ENCODE results near the gene NDRG3. TPM values are rescaled to one million over a fixed set of nuclear protein-coding genes. Genes with fewer than 3 reads are reported as not detected.

Gene NDRG3
- total RNA-seq, 1 experiment from 2014 or later, result 55.6 TPM

DNA sequence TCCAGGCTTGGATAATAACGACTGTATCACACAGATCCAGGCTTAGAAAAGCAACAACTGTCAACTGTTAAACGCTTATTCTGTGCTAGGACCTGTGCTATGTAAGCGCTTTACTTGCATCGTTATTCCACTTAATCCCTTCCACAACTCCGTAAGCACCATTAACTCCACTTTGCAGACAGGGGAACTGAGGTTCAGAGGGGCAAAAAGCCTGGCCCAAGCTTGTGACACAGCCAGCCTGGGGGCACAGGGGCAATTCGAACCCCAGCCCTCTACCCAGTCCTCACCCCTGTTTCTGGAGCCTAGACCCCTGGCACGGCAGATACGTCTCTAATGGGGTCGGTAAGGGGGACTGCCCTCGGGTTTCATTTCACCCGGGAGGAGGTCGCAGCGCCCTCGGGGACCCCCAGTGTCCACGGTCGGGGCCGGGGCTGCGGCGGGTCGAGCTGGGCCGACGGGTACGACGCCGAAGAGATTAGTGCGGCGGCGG lies 27.3 kb upstream of the NDRG3 start:
- Histone ChIP-seq H3K27ac (peak overlapping the region; percentile 85), H3F3A (ENCODE audit: insufficient read depth, low read depth) (peaks cover 3% of the 10 kb centered on the region; the same call in 1 of the 2 replicates), H3K9me2 (ENCODE audit: insufficient read depth) (no peaks in the 10 kb centered on the region), H2AFZ (peak overlapping the region; percentile 87), H3K4me2 (peak overlapping the region; percentile 93), H3K27me3 (ENCODE audit: insufficient read depth, low read depth) (no peaks in the 10 kb centered on the region), H3K79me2 (ENCODE audit: low read depth) (peaks cover 18% of the 10 kb centered on the region), H3K4me1 (replicated peaks; ENCODE audit: insufficient read depth) (peaks cover 7% of the 10 kb centered on the region), H3K4me3 (peak overlapping the region; percentile 70), H3K36me3 (ENCODE audit: low read depth) (no peaks in the 10 kb centered on the region), H3K9me3 (ENCODE audit: insufficient read depth, low read depth) (no peaks in the 10 kb centered on the region), H4K20me1 (ENCODE audit: insufficient read depth) (no peaks in the 10 kb centered on the region)
- intact Hi-C loops (cut with micrococcal nuclease; ENCODE audit: unreplicated experiment), result loop anchor here (1.0 kb wide), 1 partner anchor 90 kb away; a partner anchor contains a TSS
- TF ChIP-seq EZH2 (IDR thresholded peaks at IDR 0.05; ENCODE audit: low read depth), result no peak
- TF ChIP-seq, protein P1, sequence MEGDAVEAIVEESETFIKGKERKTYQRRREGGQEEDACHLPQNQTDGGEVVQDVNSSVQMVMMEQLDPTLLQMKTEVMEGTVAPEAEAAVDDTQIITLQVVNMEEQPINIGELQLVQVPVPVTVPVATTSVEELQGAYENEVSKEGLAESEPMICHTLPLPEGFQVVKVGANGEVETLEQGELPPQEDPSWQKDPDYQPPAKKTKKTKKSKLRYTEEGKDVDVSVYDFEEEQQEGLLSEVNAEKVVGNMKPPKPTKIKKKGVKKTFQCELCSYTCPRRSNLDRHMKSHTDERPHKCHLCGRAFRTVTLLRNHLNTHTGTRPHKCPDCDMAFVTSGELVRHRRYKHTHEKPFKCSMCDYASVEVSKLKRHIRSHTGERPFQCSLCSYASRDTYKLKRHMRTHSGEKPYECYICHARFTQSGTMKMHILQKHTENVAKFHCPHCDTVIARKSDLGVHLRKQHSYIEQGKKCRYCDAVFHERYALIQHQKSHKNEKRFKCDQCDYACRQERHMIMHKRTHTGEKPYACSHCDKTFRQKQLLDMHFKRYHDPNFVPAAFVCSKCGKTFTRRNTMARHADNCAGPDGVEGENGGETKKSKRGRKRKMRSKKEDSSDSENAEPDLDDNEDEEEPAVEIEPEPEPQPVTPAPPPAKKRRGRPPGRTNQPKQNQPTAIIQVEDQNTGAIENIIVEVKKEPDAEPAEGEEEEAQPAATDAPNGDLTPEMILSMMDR (conservative IDR thresholded peaks at IDR 0.05), result no peak
- no peak for DNase-seq
- TSS peak; percentile 73 for BruUV-seq (replicated peaks)
- ChIA-PET CTCF (interaction anchor here (0.6 to 1.6 kb wide), 6 partner anchors 19 to 168 kb away, joined by 3 to 10 read pairs (median 4); partner anchors contain the start of gene RAB5IF), POLR2A (ENCODE audit: unreplicated experiment) (interaction anchor here (0.5 to 1.2 kb wide), 7 partner anchors 19 to 780 kb away, joined by 3 to 16 read pairs (median 6); no protein-coding TSS in a partner anchor)

DNA sequence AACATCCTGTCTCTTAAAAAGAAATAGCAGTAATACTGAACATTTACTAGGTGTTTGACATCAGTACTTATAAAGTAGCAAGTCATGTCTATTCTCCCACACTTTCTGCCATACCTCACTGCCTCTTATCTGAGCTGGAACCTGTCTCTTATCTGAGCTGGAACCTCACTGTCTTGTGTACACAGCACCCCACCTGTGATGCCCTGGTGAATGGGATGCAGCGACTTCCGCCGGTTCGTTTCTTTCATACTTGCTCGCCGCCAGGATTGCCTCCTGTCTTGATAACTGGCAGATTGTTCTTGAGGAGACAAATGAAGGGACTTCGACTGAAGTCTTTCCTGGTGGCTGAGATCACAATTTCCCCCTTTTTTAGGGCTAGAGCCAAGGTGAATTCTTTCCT lies 24.8 kb upstream of the NDRG3 start:
- Histone ChIP-seq H3K4me3 (no peak overlapping the region), H3K9me2 (ENCODE audit: insufficient read depth) (no peaks in the 10 kb centered on the region), H3K27me3 (ENCODE audit: insufficient read depth, low read depth) (no peaks in the 10 kb centered on the region), H3K4me2 (no peak overlapping the region), H3K9me3 (ENCODE audit: insufficient read depth, low read depth) (no peaks in the 10 kb centered on the region), H2AFZ (no peak overlapping the region), H3F3A (ENCODE audit: insufficient read depth, low read depth) (peaks cover 3% of the 10 kb centered on the region; the same call in 1 of the 2 replicates), H3K36me3 (ENCODE audit: low read depth) (no peaks in the 10 kb centered on the region), H3K79me2 (ENCODE audit: low read depth) (peaks cover 18% of the 10 kb centered on the region), H3K4me1 (replicated peaks; ENCODE audit: insufficient read depth) (peaks cover 7% of the 10 kb centered on the region), H4K20me1 (ENCODE audit: insufficient read depth) (no peaks in the 10 kb centered on the region), H3K27ac (no peak overlapping the region)
- ChIA-PET CTCF (no interaction called here), POLR2A (ENCODE audit: unreplicated experiment) (interaction anchor here (0.6 kb wide), 1 partner anchor 303 kb away, joined by 5 read pairs; no protein-coding TSS in a partner anchor)
- TF ChIP-seq EZH2 (IDR thresholded peaks at IDR 0.05; ENCODE audit: low read depth), result no peak
- TF ChIP-seq, protein P1 (conservative IDR thresholded peaks at IDR 0.05), result no peak
- BruUV-seq (replicated peaks), result no TSS peak
- intact Hi-C loops (cut with micrococcal nuclease; ENCODE audit: unreplicated experiment), result no loop called here
- DNase-seq, result no peak

DNA sequence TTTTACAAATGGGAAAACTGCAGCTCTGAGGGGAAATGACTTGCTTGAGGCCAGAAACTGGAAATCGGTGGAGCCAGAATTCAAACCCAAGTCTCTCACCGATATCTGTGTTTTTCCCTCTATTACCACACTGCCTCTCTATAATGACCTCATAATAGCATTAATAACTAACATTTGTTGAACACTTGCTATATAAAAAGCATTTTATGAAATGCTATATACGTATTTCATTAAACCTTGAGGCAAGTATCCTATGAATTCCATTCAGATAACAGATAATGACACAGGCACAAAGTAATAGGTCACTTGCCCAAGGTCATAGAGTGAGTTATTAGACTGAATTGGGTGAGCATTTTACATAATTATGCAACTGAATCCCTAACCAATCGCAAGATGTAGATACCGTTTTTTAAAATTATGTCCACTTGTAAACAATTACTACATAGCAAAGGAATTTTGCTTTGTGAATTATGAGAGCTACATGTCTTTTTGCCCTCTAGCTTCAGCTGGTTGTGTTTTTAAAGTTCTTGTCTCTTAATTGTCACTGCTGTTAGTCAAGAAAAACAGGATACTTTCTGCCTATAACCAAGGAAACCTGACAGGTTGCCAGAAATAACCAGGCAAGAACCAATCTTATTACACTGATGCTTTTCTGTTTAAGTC lies 23.0 kb upstream of the NDRG3 start:
- no peaks in the 10 kb centered on the region for H4K20me1 ChIP-seq (ENCODE audit: insufficient read depth)
- H3K36me3 ChIP-seq (ENCODE audit: low read depth), result no peaks in the 10 kb centered on the region
- H2AFZ ChIP-seq, result no peak overlapping the region
- no peaks in the 10 kb centered on the region for H3K27me3 ChIP-seq (ENCODE audit: insufficient read depth, low read depth)
- no peak overlapping the region for H3K27ac ChIP-seq
- intact Hi-C loops (cut with micrococcal nuclease; ENCODE audit: unreplicated experiment), result no loop called here
- ChIA-PET CTCF (interaction anchor here (0.5 kb wide), 1 partner anchor 222 kb away, joined by 4 read pairs; no protein-coding TSS in a partner anchor), POLR2A (ENCODE audit: unreplicated experiment) (no interaction called here)
- no peak overlapping the region for H3K4me3 ChIP-seq
- peaks cover 18% of the 10 kb centered on the region for H3K79me2 ChIP-seq (ENCODE audit: low read depth)
- no TSS peak for BruUV-seq (replicated peaks)
- H3K9me3 ChIP-seq (ENCODE audit: insufficient read depth, low read depth), result no peaks in the 10 kb centered on the region
- H3K9me2 ChIP-seq (ENCODE audit: insufficient read depth), result no peaks in the 10 kb centered on the region
- peak in 1 of 2 experiments; percentile 63 for DNase-seq
- H3K4me2 ChIP-seq, result no peak overlapping the region
- H3F3A ChIP-seq (ENCODE audit: insufficient read depth, low read depth), result no peaks in the 10 kb centered on the region; the same call in 1 of the 2 replicates
- H3K4me1 ChIP-seq (replicated peaks; ENCODE audit: insufficient read depth), result peaks cover 7% of the 10 kb centered on the region
- no peak for TF ChIP-seq EZH2 (IDR thresholded peaks at IDR 0.05; ENCODE audit: low read depth)
- TF ChIP-seq, protein P1 (conservative IDR thresholded peaks at IDR 0.05), result no peak

Measured in PC-9 (cell line).